Stimulated activated CD4-positive, alpha-beta T cell treated with anti-CD3 and anti-CD28 coated beads, Interleukin-4, amount 100 ng/mL, for 48 hours (primary cell): ENCODE data around the gene MEIOB.
"Not testable (repeated sequence)": the region's sequence is repeated elsewhere in the genome, so short reads cannot be mapped to it uniquely, and the experiment has no call there.

Experiments
- DNase-seq, 2 donors: peaks; one replicate each; pipeline ENCODE4 v3.0.0-alpha.2; 2020; ENCODE audit warnings: low read depth in 2 of 2

Gene MEIOB

DNA sequence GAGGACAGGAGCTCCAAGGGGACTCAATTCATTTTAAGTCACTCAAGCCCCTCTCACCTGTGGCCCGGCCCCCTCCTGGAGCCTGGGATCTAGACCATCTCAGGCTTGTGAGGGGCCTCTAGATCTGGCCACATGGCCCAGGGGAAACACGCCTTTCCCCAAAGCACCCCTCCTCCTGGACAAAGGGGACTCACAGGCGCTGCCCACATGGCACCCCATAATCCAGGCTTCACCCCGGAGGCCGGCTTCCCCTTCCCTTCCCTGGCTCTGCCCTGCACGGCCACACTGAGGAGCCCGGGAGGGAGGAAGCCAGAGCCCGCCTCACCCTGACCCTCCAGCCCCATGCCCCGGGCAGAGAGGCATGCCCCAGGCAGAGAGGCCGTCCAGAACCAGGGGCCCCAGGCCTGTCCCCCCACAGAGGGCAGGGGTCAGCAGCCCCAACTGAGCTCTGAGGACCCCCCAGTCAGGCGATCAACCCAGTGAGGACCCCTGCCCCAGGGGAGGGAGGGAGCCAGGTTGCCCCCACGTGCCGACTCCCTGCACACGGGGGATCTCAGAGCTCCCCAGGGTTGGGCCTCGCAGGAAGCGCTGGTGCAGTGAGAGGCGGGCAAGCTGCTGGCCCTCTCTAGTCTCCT is 35.4 kb upstream of the MEIOB start:
- no peak for DNase-seq

DNA sequence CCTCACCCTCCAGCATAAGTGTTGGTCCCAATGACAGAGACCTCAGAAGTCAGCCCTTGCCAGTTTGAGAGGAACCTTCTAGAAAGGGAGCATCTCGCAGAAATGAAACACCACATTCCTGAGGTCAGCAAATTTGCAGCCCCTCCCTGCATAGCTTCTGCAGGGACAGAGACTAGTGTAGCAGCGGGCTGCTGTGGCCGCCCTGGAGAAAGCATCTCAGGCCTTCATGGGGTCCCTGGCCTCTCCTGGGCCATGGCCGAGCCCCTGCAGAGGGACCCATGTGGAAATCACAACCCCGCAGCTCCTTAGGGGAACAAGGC is 34.8 kb upstream of the MEIOB start:
- DNase-seq, result no peak

DNA sequence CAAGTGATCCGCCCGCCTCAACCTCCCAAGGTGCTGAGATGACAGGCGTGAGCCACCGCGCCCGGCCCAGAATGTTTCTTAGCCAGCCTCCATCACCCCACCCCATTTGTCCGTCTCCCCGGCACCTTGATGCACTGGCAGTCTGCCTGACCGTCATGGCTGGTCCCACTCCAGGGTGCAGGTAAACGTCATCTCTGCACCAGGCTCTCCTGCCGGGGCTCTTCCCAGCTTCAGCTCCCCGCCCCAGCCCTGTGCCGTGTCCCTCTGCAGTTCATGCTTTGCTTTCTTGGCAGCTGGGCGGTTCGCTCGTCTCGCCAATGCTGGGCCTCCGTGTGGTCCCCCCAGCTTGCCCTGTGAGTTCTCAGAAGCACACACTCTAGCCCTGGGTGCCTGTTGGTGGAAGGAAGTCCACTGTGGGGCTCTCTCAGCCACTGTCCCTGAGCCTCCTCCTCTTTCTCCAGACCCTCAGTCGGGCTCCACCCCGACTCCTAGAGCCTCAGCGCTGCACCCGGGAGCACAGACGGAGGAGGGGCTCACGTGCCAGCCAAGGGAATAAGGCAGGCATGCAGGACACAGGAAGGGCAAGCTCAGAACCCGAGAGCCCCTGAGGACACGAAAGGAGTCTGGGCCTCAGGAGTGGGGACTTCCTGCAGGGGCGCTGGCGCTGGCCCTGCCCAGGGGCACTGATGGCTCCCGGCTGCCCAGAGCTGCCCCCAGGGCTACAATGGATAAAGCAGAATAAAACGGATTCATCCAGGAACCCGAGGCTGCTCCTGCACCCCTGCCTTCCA is 34.3 kb upstream of the MEIOB start:
- DNase-seq, result no peak

DNA sequence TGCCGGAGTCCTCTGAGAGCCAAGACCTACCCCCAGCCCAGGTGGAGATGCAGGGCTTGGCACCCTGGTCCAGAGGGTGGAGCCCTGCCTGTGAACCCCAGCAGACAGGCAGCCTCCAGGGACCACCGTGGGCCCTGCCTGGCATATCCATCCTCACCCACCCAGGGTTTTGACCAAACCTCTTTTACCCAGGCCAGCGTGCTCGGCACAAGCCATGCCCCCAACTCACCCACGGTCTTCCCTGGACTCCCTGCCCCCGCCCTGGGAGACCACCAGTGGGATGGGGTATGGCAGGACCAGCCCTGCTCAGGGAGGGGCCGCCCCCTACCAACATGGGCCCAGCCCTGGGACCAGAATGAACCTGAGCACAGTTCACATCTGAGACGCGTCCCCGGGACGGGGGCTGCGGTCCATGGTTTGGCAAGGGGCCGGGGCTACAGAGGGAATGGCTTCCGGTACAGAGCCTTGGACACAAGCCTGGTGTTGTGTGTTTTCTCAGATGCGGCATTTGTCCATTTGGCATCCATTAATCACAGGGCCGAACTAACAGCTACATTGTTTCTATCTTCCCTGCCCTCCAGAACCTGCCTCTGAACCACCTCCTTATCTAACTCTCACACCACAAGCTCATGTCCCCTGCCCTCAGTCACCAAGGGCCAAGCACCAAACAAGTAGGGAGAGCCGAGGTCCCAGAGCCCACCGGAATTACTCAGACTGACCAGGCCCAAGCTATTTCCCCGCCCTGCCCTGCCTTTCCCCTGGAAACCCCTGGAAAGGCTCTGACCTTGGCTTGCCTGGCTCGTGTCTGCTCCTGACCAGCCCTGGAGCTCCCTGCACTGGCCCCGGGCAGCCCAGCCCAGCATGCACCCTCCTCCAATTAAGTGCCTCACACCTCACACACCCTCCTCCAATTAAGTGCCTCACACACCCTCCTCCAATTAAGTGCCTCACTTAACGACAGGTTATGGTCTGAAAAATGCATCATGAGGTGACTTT is 32.2 kb upstream of the MEIOB start:
- DNase-seq, result no peak

DNA sequence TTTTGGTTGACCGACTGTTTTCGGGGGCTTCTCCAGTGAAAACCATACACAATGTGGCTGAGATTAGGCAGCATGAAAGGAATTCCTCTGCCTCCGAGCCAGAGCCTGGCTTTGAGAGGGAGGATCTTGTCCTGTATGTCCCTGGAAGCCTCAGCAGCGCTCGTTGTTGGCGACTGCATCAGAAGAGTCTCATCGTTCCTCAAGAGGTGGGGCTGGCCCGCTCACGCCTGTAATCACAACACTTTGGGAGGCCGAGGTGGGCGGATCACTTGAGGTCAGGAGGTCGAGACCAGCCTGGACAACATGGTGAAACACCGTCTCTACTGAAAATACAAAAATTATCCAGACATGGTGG is 31.2 kb upstream of the MEIOB start:
- no peak for DNase-seq

DNA sequence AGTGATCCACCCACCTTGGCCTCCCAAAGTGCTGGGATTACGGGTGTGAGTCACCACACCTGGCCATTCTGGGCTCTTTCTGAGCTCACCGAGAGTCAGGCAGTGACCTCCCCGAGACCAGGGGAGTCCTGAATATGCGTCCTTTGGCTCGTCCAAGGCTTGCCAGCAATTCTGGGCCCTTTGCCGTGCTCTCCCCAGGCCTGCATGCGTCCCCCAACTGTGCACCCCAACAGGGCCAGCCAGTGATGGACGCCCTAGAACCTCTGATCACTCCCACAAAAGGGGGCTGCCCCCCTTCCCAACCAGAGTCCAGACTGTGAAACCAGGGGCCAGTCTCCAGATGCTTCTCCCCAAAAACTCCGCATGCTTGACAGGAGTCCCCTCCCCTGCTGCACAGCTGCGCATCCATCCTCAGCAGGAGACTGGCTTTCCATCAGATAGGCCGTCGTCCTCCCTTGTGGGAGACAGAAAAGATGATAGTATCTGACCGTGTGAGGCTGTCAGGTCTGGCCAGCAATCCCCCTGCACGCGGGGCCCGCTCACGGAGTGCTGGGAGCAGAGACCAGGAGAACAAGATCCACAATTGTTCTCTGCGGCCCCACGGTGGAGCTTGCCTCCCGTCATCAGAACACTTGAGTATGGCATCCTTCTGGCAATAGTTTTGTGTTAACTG is 30.7 kb upstream of the MEIOB start:
- no peak for DNase-seq

DNA sequence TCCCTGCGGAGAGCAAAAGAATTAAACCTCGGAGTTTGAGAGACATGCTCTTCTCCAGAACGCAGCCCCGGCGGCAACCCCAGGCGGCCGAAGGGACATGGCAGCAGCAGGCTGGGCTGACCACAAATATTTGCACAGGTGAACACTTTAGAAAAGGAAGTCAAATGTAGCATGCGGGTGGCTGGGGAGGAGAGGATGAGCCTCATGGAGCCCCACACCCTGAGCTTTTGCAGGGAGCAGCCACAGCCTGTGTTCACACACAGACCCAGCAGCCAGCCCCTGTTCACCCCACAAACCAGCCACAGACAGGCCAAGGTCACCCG is 28.4 kb upstream of the MEIOB start:
- no peak for DNase-seq

DNA sequence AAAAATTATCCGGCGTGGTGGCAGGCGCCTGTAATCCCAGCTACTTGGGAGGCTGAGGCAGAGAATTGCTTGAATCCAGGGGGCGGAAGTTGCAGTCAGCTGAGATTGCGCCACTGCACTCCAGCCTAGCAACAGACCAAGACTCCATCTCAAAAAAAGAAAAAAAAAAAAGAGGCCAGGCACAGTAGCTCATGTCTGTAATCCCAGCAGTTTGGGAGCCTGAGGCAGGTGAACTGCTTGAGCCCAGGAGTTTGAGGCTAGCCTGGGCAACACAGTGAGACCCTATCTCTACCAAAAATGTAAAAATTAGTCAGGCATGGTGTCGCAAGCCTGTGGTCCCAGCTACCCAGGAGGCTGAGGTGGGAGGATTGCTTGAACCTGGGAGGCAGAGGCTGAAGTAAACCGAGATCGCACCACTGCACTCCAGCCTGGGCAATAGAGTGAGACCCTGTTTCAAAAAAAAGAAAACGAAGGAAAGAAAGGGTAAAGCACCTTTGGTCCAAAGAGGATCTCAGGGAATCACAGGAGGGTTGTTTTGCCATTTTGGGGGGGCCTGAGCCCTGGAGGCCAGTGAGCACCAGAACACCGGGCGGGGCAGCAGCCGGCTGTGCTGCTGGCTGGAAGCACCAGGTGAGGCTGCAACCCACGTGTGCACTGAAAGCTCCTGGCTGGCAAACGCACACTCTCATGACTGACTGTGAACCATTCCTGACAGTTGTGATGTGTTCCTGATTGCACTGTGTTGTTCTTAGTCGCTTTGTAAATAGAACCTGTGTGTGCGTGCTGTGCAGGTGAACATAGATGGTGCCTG is 27.9 kb upstream of the MEIOB start:
- no peak for DNase-seq

DNA sequence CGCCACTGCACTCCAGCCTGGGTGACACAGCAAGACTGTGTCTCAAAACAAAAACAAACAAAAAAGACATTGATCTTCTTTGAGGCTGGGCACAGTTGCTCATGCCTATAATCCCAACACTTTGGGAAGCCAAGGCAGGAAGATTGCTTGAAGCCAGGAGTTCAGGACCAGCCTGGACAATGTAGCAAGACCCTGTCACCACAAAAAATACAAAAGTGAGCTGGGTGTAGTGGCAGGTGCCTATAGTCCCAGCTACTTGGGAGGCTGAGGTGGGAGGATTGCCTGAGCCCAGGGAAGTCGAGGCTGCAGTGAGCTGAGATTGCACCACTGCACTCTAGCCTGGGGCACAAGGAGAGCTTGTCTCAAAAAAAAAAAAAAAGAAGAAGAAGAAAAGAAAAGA is 25.7 kb upstream of the MEIOB start:
- DNase-seq, result not testable (repeated sequence)

DNA sequence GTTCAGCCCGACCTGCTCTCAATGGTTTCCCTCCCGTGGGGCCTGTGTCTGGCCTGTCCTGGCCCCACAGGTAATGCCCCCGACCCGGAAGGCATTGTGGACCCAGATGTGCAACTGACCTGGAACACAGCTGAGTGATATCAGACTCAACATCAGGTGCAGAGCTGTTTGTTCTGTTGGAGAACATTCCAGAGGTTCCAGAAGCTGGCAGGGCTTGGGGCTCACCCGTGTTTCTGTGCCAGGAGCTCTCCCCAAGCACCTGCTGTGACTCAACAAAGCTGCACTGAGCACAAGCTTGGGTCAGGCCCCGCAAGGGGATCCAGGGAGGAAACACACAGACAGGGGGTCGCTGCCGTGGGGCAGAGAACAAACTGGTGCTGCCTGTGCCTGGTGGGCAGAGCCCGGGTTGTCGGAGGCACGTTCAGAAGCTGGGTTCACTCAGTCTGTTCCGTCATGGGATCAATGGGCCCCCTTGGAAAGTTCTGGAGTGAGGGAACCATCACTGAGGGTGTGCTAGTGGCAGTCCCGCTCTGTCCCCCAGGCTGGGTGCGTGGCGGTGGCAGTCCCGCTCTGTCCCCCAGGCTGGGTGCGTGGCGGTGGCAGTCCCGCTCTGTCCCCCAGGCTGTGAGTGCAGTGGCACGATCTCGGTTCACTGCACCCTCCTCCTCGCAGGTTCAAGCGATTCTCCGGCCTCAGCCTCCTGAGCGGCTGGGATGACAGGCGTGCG is 24.1 kb upstream of the MEIOB start:
- no peak for DNase-seq

DNA sequence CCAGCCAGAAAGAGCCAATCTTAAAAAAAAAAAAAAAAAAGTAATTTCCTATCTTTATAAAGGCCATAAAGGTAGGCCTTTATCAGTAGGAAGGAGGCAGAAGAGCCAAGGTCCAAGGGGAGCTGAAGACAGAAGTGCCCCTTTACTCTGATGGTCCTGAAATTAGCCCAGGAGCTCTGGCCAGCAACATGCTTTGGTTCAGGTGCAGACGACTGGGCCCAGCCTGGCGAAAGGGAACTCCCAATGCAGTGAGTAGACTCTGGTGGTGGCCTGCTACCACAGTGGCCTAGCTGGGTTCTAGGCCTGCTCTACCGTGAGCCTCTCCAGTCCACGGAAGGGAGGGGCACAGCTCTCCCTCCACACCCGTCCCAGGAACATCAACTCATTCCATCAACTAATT is 23.1 kb upstream of the MEIOB start:
- DNase-seq, result no peak

DNA sequence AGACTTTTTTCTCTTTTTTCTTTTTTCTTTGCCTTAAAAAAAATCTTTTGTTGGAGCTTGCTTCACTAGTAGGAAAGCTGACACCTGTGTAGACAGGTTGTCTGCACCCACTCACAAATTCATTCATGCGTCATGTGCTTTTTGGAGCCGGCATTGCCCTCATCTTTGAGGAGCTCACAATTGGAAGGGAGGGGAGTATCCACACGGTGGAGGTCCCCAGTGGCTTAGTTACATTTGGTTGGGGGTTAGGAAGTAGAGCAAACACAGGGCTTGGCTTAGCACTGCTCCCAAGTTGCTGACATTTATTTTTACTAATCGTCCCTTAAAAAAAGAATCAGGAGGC is 18.7 kb upstream of the MEIOB start:
- DNase-seq, result no peak

DNA sequence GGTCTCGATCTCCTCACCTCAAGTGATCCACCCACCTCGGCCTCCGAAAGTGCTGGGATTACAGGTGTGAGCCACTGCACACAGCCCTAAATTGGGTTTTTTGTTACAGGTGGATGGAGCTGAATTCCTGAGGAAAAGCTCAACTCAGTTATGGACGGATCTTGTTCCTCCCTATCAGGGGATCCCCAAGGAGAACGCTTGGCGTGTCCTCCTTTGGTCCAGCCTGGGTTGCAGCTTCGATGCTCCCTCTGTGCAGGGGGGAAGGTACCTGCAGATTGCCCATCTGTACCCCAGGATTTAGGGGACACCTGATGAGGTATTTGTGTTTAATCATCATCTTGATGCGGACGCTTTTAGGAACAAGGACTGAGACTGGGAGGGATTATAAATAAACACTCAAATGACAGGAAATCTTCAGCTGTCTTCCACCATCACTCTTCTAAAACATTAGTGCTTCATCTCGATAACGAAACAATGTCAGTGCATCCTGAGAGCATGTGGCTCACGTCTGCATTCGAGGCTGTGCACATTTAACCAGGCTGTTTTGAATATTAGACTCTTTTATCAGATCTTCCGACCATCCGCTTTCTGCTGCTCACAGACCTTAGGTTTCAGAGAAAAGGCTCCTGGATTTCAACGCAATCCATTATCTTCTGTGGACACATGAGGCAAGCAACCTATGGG is 18.2 kb upstream of the MEIOB start:
- DNase-seq, result no peak

DNA sequence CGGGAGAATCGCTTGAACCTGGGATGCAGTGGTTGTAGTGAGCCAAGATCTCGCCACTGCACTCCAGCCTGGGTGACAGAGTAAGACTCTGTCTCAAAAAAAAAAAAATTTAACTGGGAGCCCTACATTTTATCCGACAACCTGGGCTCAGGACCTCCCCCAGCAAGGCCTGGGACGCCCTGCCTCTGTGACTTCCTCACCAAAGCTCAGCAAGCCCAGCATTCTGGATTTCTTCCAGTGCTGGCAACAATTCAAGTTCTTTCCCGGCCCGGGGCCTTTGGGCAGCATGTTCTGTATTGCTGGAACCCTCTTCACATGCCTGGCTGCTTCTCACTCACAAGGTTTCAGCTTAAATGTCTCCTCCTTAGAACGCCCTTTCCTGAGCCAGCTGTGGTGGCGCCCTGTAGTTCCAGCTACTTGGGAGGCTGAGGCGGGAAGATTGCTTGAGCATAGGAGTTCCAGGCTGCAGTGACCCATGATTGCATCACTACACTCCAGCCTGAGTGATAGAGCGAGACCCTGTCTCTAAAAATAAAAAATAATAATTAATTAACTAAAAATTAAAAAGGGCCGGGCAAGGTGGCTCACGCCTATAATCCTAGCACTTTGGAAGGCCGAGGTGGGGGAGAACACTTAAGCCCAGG is 15.9 kb upstream of the MEIOB start:
- DNase-seq, result no peak

DNA sequence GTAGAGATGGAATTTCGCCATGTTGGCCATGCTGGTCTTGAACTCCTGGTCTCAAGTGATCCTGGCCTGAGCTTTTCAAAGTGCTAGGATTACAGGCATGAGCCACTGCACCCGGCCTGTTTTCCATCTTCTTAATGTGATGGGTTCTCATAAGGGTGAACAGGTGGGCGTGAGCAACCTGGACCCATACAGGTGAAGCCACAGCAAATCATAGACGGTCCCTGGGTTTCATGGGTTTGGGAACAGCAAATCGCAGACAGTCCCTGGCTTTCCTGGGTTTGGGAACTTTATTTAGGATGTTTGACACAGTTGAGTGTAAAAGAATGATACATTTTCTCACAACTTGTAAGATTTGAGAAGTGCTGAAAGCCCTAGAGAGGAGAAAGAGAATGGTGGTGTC is 12.9 kb upstream of the MEIOB start:
- DNase-seq, result no peak

DNA sequence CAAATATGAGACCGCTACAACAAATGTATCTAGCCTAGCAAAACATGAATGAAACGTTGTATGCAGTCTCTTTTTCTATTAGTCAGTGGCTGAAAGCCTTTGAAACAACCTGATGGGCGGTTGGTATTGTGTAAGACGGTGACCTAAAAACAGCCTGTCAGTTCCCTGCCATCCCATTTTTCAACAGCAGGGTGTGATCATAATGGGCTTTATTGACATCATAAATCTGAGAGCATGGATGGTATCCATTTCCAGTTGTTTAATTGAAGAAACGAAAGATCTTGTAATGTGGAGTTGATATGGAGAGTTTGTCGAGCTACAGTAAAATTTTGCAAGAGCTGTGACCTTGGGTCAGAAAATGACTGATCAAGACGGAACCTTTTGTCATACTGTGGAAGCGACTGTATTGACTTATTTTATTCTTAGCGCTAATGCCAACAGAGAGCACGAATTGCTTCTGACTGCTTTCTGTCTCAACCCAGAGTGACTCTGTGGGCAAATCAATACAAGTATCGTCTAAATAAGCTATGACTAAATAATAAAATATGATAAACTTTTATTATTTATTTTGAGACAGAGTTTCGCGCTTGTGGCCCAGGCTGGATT is 12.3 kb upstream of the MEIOB start:
- no peak for DNase-seq

DNA sequence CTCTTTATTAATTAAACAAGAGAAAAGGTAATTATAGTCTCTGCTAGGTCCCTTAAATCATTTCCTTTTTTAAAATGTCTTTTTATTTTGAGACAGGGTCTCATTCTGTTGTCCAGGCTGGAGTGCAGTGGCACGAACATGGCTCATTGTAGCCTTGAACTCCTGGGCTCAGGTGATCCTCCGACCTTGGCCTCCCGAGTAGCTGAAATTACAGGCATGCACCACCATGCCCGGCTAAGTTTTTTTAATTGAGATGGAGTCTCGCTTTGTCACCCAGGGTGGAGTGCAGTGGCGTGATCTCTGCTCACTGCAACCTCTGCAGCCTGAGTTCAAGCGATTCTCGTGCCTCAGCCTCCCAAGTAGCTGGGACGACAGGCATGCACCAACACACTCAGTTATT is 9.2 kb upstream of the MEIOB start:
- not testable (repeated sequence) for DNase-seq

DNA sequence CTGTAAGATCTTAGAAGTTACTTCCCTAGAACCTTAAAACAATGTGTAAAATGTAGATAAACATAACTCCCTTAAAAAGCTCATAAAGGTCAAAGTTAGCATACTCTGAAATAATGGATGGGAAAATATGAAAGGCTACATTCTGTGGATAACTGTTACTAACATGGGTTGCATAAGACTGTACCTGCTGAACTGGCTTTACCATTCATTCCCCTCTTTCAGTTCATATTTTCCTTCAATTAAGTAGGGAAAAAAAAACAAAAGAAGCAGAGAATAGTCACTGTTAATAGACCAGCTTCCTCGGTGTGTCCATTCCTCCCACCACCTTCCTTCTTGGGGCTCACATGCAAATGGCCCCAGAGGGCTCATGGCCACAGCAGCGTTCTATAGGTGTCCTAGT is 7.5 kb upstream of the MEIOB start:
- DNase-seq, result no peak

DNA sequence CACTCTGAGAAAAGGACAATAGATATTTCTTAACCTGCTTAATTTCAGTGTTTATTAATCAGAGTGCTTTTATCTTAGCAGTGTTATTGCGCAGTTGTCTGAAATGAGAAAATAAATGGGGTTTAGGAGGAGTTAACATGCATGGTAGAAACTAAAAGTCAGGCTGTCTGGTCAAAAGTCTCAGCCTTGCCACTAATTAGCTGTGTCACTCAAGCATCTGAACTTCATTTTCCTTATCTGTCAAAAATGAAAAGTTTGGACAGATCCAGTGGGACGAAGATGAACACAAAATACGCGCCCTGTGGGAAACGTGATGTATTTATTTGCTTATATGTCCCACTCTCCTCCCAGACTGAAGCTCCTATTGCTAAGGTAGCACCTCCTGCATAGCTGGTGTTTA is 6.3 kb upstream of the MEIOB start:
- no peak for DNase-seq
